Measurements from ENCODE around the gene AGMAT. TPM values are rescaled to one million over a fixed set of nuclear protein-coding genes. Genes with fewer than 3 reads are reported as not detected.
A peak's percentile ranks its signal among the peaks of the same experiment; 100 is the strongest.

AGMAT gene
- total and polyA plus RNA-seq, 2 donors (not counting 1 experiment from before 2014, with no cell fraction given): 3.5 to 3.7 TPM

DNA sequence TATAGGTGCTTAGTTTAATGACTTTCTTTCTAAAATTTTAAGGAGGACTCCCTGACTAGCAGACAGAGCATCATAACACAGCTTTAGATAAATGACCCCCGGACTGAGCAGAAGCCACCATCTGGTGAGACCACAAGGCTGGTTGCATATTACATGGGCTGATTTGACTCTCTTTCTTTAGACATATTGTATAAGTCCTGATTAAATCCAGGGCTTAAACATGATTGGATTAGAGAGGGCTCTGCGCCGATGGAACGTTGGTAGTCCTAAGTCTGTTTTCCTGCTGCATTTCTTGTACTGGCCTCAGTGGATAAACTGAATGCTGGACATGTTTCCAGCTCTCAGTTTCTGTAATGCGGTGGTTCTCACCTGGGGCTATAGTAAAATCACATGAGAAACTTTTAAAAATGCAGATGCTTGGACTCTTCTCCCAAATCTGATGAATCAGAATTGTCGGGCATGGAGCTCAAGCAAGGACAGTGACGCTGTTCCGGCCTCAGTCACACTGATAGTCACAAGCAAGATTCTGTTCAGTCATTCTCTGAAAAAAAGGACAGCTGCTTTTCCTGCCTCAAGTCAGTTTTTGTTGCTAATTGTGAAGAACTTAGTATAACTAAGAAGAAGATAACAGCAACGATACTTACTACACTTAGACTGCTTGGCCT, 49.0 kb upstream of the AGMAT start:
- no peaks in the 10 kb centered on the region for H3K4me1 Mint-ChIP-seq
- no peak overlapping the region for H2AFZ ChIP-seq (ENCODE audit: insufficient read depth, low read depth, low read length, poor library complexity, severe bottlenecking)
- no peak overlapping the region for H3K4me3 Mint-ChIP-seq
- no peaks in the 10 kb centered on the region for H3K9me3 ChIP-seq (ENCODE audit: control extremely low read depth in 1 of 3, control insufficient read depth in 2 of 3, insufficient read depth in 1 of 3, low read length in 2 of 3)
- H3K9me3 Mint-ChIP-seq (ENCODE audit: insufficient read depth): no peaks in the 10 kb centered on the region
- H3K4me1 ChIP-seq (ENCODE audit: control insufficient read depth in 2 of 2, insufficient read depth in 2 of 2, low read length in 2 of 2): no peaks in the 10 kb centered on the region
- H3K36me3 ChIP-seq (replicated peaks in 1 of 2; ENCODE audit: control extremely low read depth in 1 of 2, control insufficient read depth in 1 of 2, extremely low read depth in 1 of 2, insufficient read depth in 2 of 2, low read length in 1 of 2): peaks cover 15 to 83% of the 10 kb centered on the region in 2 experiments
- ATAC-seq (ENCODE audit: low read depth) (no peak), DNase-seq (no peak)
- CTCF ChIA-PET: no interaction called here
- WGBS (ENCODE audit: insufficient coverage): 97% methylated on average over 5 of the region's 9 CpGs
- H3K4me3 ChIP-seq (ENCODE audit: control extremely low read depth in 1 of 5, extremely low read depth in 1 of 5, insufficient read depth in 1 of 5, low read depth in 2 of 5, low read length in 4 of 5): no peak overlapping the region
- H4K20me1 ChIP-seq (ENCODE audit: control insufficient read depth, insufficient read depth, low read length, poor library complexity, severe bottlenecking): peaks cover 17% of the 10 kb centered on the region
- no peak overlapping the region for H3K27ac ChIP-seq (ENCODE audit: low read length in 2 of 2)
- no peak overlapping the region for H3K27ac Mint-ChIP-seq
- POLR2A ChIA-PET: interaction anchor here (0.7 kb wide), 1 partner anchor 12 kb away, joined by 3 read pairs; no protein-coding TSS in a partner anchor
- intact Hi-C loops (cut with micrococcal nuclease): no loop called here
- no peak overlapping the region for H3K9ac ChIP-seq (ENCODE audit: low read length)
- H3K4me2 ChIP-seq (replicated peaks; ENCODE audit: low read depth, low read length, poor library complexity, severe bottlenecking): no peak overlapping the region
- H3K27me3 ChIP-seq (replicated peaks in 1 of 4; ENCODE audit: control extremely low read depth in 1 of 4, control insufficient read depth in 3 of 4, insufficient read depth in 4 of 4, low read length in 3 of 4): no peaks in the 10 kb centered on the region
- H3K27me3 Mint-ChIP-seq: no peaks in the 10 kb centered on the region
- no peak for TF ChIP-seq EZH2 (IDR thresholded peaks at IDR 0.05; ENCODE audit: borderline replicate concordance, insufficient read depth, low read depth, low read length, poor library complexity, severe bottlenecking)
- TF ChIP-seq, protein P1, sequence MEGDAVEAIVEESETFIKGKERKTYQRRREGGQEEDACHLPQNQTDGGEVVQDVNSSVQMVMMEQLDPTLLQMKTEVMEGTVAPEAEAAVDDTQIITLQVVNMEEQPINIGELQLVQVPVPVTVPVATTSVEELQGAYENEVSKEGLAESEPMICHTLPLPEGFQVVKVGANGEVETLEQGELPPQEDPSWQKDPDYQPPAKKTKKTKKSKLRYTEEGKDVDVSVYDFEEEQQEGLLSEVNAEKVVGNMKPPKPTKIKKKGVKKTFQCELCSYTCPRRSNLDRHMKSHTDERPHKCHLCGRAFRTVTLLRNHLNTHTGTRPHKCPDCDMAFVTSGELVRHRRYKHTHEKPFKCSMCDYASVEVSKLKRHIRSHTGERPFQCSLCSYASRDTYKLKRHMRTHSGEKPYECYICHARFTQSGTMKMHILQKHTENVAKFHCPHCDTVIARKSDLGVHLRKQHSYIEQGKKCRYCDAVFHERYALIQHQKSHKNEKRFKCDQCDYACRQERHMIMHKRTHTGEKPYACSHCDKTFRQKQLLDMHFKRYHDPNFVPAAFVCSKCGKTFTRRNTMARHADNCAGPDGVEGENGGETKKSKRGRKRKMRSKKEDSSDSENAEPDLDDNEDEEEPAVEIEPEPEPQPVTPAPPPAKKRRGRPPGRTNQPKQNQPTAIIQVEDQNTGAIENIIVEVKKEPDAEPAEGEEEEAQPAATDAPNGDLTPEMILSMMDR (IDR thresholded peaks at IDR 0.05): no peak
- H3K79me2 ChIP-seq (ENCODE audit: control insufficient read depth, insufficient read depth, low read length): peaks cover 63% of the 10 kb centered on the region

DNA sequence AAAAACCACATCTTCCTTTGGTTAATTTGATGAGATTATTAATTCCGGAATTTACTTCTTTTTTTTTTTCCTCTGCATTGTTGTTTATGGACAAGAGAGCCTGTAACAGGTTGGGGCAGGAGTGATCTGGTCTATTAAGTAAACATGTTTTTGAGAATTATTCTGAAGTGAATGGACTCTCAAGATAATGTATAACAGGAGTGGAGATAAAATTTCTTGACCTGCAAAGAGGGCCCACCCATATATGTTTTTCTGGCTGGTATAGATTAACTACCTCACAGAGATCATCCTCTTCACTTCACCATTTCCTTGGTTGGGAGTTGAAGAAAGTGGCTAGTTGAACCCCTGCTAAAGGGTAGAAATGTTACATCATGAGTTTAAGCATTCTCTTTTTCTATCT, 43.2 kb upstream of the AGMAT start:
- Histone ChIP-seq H3K9me3 (ENCODE audit: control extremely low read depth in 1 of 3, control insufficient read depth in 2 of 3, insufficient read depth in 1 of 3, low read length in 2 of 3) (no peaks in the 10 kb centered on the region), H3K4me3 (ENCODE audit: control extremely low read depth in 1 of 5, extremely low read depth in 1 of 5, insufficient read depth in 1 of 5, low read depth in 2 of 5, low read length in 4 of 5) (no peak overlapping the region), H3K79me2 (ENCODE audit: control insufficient read depth, insufficient read depth, low read length) (peaks cover 88% of the 10 kb centered on the region), H4K20me1 (ENCODE audit: control insufficient read depth, insufficient read depth, low read length, poor library complexity, severe bottlenecking) (peaks cover 36% of the 10 kb centered on the region), H3K4me2 (replicated peaks; ENCODE audit: low read depth, low read length, poor library complexity, severe bottlenecking) (no peak overlapping the region), H3K9ac (ENCODE audit: low read length) (no peak overlapping the region), H2AFZ (ENCODE audit: insufficient read depth, low read depth, low read length, poor library complexity, severe bottlenecking) (no peak overlapping the region), H3K4me1 (ENCODE audit: control insufficient read depth in 2 of 2, insufficient read depth in 2 of 2, low read length in 2 of 2) (peaks cover 0 to 16% of the 10 kb centered on the region in 2 donors), H3K36me3 (replicated peaks in 1 of 2; ENCODE audit: control extremely low read depth in 1 of 2, control insufficient read depth in 1 of 2, extremely low read depth in 1 of 2, insufficient read depth in 2 of 2, low read length in 1 of 2) (peaks cover 15 to 47% of the 10 kb centered on the region in 2 experiments), H3K27me3 (replicated peaks in 1 of 4; ENCODE audit: control extremely low read depth in 1 of 4, control insufficient read depth in 3 of 4, insufficient read depth in 4 of 4, low read length in 3 of 4) (no peaks in the 10 kb centered on the region), H3K27ac (ENCODE audit: low read length in 2 of 2) (peak overlapping the region in 1 of 2 donors; percentile 33)
- intact Hi-C loops (cut with micrococcal nuclease): no loop called here
- Mint-ChIP-seq H3K4me3 (no peak overlapping the region), H3K27me3 (no peaks in the 10 kb centered on the region), H3K9me3 (ENCODE audit: insufficient read depth) (no peaks in the 10 kb centered on the region), H3K4me1 (peaks cover 36% of the 10 kb centered on the region), H3K27ac (no peak overlapping the region)
- DNase-seq (no peak), ATAC-seq (ENCODE audit: low read depth) (no peak)
- TF ChIP-seq EZH2 (IDR thresholded peaks at IDR 0.05; ENCODE audit: borderline replicate concordance, insufficient read depth, low read depth, low read length, poor library complexity, severe bottlenecking): no peak
- TF ChIP-seq, protein P1 (IDR thresholded peaks at IDR 0.05): no peak
- ChIA-PET CTCF (no interaction called here), POLR2A (no interaction called here)
- WGBS (ENCODE audit: insufficient coverage): no CpG with 5 or more reads among the region's 1 CpG

All from B cell (primary cell).